ENCODE measurements around the gene CDYL2. TPM values are rescaled to one million over a fixed set of nuclear protein-coding genes. Genes with fewer than 3 reads are reported as not detected.

Gene CDYL2
- total RNA-seq, 1 experiment from 2014 or later, result 8.2 TPM

DNA sequence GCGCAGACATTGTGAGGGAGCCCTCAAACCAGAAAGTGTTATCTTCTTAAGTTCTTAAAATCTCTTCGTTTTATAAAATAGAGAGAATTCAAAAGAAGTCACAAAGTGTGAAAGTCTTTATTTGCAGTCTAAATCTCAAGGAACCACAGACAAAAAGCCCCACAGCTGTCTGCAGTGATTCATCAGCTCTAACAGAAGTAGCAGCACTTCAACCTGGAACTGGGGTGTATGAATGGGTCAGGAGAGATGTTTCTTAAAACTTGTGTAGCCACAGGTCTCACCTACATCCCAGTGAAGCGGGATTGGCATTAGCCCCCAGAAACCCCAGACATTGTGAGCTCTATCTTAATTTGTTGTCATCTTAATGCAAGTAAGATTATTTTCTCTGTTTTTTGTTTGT is 61.1 kb downstream of the CDYL2 start (continued):
- TF ChIP-seq, protein P1, sequence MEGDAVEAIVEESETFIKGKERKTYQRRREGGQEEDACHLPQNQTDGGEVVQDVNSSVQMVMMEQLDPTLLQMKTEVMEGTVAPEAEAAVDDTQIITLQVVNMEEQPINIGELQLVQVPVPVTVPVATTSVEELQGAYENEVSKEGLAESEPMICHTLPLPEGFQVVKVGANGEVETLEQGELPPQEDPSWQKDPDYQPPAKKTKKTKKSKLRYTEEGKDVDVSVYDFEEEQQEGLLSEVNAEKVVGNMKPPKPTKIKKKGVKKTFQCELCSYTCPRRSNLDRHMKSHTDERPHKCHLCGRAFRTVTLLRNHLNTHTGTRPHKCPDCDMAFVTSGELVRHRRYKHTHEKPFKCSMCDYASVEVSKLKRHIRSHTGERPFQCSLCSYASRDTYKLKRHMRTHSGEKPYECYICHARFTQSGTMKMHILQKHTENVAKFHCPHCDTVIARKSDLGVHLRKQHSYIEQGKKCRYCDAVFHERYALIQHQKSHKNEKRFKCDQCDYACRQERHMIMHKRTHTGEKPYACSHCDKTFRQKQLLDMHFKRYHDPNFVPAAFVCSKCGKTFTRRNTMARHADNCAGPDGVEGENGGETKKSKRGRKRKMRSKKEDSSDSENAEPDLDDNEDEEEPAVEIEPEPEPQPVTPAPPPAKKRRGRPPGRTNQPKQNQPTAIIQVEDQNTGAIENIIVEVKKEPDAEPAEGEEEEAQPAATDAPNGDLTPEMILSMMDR (IDR thresholded peaks at IDR 0.05), result no peak
- TF ChIP-seq JUN (CRISPR knock-in tag; IDR thresholded peaks at IDR 0.05), result no peak
- TF ChIP-seq IRF2 (CRISPR knock-in tag; IDR thresholded peaks at IDR 0.05; ENCODE audit: borderline replicate concordance, low read depth), result no peak
- no peak for TF ChIP-seq RORB (CRISPR knock-in tag; IDR thresholded peaks at IDR 0.05)
- TF ChIP-seq GTF2I (CRISPR knock-in tag; conservative IDR thresholded peaks at IDR 0.05), result no peak
- no peak for TF ChIP-seq GABPB1 (CRISPR knock-in tag; IDR thresholded peaks at IDR 0.05)
- TF ChIP-seq, protein P2, sequence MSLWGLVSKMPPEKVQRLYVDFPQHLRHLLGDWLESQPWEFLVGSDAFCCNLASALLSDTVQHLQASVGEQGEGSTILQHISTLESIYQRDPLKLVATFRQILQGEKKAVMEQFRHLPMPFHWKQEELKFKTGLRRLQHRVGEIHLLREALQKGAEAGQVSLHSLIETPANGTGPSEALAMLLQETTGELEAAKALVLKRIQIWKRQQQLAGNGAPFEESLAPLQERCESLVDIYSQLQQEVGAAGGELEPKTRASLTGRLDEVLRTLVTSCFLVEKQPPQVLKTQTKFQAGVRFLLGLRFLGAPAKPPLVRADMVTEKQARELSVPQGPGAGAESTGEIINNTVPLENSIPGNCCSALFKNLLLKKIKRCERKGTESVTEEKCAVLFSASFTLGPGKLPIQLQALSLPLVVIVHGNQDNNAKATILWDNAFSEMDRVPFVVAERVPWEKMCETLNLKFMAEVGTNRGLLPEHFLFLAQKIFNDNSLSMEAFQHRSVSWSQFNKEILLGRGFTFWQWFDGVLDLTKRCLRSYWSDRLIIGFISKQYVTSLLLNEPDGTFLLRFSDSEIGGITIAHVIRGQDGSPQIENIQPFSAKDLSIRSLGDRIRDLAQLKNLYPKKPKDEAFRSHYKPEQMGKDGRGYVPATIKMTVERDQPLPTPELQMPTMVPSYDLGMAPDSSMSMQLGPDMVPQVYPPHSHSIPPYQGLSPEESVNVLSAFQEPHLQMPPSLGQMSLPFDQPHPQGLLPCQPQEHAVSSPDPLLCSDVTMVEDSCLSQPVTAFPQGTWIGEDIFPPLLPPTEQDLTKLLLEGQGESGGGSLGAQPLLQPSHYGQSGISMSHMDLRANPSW (CRISPR knock-in tag; conservative IDR thresholded peaks at IDR 0.05; ENCODE audit: low read depth), result no peak

DNA sequence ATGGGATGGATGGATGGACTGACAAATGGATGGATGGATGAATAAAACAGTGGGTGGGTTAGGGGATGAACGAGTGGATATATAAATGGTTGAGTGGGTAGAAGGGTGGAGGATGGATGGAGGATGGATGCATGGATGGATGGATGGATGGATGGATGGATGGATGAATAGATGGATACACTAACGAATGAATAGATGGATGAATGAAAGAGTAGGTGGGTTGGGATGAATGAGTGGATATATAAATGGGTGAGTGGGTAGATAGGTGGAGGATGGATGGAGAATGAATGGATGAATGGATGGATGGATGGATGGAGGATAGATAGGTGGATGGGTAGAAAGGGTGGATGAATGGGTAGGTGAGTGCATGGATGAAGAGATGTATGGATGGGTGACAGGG is 62.1 kb downstream of the CDYL2 start:
- no peak overlapping the region for H3K27ac Mint-ChIP-seq
- peaks cover 37% of the 10 kb centered on the region for H3K9me3 Mint-ChIP-seq
- DNase-seq (ENCODE audit: low spot score) (no peak), ATAC-seq (no peak)
- H3K4me3 Mint-ChIP-seq, result no peak overlapping the region
- H3K4me1 Mint-ChIP-seq, result no peaks in the 10 kb centered on the region
- CTCF ChIA-PET, result no interaction called here
- H3K36me3 Mint-ChIP-seq, result peaks cover 12% of the 10 kb centered on the region
- no peaks in the 10 kb centered on the region for H3K27me3 Mint-ChIP-seq (ENCODE audit: low read depth)
- POLR2A ChIA-PET, result no interaction called here
- TF ChIP-seq ZBTB21 (CRISPR knock-in tag; IDR thresholded peaks at IDR 0.05; ENCODE audit: borderline replicate concordance) (no peak), ZNF671 (CRISPR knock-in tag; IDR thresholded peaks at IDR 0.05) (no peak), NFE2L1 (CRISPR knock-in tag; IDR thresholded peaks at IDR 0.05) (no peak), ZNF416 (CRISPR knock-in tag; IDR thresholded peaks at IDR 0.05) (no peak), TCF7 (CRISPR knock-in tag; IDR thresholded peaks at IDR 0.05; ENCODE audit: low read depth) (no peak), JUN (CRISPR knock-in tag; IDR thresholded peaks at IDR 0.05) (no peak)
- TF ChIP-seq, protein P3, sequence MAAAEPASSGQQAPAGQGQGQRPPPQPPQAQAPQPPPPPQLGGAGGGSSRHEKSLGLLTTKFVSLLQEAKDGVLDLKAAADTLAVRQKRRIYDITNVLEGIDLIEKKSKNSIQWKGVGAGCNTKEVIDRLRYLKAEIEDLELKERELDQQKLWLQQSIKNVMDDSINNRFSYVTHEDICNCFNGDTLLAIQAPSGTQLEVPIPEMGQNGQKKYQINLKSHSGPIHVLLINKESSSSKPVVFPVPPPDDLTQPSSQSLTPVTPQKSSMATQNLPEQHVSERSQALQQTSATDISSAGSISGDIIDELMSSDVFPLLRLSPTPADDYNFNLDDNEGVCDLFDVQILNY (CRISPR knock-in tag; IDR thresholded peaks at IDR 0.05), result no peak
- TF ChIP-seq, protein P4, sequence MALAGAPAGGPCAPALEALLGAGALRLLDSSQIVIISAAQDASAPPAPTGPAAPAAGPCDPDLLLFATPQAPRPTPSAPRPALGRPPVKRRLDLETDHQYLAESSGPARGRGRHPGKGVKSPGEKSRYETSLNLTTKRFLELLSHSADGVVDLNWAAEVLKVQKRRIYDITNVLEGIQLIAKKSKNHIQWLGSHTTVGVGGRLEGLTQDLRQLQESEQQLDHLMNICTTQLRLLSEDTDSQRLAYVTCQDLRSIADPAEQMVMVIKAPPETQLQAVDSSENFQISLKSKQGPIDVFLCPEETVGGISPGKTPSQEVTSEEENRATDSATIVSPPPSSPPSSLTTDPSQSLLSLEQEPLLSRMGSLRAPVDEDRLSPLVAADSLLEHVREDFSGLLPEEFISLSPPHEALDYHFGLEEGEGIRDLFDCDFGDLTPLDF (CRISPR knock-in tag; IDR thresholded peaks at IDR 0.05), result no peak
- TF ChIP-seq, protein P5, sequence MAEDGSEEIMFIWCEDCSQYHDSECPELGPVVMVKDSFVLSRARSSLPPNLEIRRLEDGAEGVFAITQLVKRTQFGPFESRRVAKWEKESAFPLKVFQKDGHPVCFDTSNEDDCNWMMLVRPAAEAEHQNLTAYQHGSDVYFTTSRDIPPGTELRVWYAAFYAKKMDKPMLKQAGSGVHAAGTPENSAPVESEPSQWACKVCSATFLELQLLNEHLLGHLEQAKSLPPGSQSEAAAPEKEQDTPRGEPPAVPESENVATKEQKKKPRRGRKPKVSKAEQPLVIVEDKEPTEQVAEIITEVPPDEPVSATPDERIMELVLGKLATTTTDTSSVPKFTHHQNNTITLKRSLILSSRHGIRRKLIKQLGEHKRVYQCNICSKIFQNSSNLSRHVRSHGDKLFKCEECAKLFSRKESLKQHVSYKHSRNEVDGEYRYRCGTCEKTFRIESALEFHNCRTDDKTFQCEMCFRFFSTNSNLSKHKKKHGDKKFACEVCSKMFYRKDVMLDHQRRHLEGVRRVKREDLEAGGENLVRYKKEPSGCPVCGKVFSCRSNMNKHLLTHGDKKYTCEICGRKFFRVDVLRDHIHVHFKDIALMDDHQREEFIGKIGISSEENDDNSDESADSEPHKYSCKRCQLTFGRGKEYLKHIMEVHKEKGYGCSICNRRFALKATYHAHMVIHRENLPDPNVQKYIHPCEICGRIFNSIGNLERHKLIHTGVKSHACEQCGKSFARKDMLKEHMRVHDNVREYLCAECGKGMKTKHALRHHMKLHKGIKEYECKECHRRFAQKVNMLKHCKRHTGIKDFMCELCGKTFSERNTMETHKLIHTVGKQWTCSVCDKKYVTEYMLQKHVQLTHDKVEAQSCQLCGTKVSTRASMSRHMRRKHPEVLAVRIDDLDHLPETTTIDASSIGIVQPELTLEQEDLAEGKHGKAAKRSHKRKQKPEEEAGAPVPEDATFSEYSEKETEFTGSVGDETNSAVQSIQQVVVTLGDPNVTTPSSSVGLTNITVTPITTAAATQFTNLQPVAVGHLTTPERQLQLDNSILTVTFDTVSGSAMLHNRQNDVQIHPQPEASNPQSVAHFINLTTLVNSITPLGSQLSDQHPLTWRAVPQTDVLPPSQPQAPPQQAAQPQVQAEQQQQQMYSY (CRISPR knock-in tag; IDR thresholded peaks at IDR 0.05), result no peak
- TF ChIP-seq, protein P6, sequence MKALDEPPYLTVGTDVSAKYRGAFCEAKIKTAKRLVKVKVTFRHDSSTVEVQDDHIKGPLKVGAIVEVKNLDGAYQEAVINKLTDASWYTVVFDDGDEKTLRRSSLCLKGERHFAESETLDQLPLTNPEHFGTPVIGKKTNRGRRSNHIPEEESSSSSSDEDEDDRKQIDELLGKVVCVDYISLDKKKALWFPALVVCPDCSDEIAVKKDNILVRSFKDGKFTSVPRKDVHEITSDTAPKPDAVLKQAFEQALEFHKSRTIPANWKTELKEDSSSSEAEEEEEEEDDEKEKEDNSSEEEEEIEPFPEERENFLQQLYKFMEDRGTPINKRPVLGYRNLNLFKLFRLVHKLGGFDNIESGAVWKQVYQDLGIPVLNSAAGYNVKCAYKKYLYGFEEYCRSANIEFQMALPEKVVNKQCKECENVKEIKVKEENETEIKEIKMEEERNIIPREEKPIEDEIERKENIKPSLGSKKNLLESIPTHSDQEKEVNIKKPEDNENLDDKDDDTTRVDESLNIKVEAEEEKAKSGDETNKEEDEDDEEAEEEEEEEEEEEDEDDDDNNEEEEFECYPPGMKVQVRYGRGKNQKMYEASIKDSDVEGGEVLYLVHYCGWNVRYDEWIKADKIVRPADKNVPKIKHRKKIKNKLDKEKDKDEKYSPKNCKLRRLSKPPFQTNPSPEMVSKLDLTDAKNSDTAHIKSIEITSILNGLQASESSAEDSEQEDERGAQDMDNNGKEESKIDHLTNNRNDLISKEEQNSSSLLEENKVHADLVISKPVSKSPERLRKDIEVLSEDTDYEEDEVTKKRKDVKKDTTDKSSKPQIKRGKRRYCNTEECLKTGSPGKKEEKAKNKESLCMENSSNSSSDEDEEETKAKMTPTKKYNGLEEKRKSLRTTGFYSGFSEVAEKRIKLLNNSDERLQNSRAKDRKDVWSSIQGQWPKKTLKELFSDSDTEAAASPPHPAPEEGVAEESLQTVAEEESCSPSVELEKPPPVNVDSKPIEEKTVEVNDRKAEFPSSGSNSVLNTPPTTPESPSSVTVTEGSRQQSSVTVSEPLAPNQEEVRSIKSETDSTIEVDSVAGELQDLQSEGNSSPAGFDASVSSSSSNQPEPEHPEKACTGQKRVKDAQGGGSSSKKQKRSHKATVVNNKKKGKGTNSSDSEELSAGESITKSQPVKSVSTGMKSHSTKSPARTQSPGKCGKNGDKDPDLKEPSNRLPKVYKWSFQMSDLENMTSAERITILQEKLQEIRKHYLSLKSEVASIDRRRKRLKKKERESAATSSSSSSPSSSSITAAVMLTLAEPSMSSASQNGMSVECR (CRISPR knock-in tag; IDR thresholded peaks at IDR 0.05; ENCODE audit: borderline replicate concordance), result no peak
- TF ChIP-seq, protein P7, sequence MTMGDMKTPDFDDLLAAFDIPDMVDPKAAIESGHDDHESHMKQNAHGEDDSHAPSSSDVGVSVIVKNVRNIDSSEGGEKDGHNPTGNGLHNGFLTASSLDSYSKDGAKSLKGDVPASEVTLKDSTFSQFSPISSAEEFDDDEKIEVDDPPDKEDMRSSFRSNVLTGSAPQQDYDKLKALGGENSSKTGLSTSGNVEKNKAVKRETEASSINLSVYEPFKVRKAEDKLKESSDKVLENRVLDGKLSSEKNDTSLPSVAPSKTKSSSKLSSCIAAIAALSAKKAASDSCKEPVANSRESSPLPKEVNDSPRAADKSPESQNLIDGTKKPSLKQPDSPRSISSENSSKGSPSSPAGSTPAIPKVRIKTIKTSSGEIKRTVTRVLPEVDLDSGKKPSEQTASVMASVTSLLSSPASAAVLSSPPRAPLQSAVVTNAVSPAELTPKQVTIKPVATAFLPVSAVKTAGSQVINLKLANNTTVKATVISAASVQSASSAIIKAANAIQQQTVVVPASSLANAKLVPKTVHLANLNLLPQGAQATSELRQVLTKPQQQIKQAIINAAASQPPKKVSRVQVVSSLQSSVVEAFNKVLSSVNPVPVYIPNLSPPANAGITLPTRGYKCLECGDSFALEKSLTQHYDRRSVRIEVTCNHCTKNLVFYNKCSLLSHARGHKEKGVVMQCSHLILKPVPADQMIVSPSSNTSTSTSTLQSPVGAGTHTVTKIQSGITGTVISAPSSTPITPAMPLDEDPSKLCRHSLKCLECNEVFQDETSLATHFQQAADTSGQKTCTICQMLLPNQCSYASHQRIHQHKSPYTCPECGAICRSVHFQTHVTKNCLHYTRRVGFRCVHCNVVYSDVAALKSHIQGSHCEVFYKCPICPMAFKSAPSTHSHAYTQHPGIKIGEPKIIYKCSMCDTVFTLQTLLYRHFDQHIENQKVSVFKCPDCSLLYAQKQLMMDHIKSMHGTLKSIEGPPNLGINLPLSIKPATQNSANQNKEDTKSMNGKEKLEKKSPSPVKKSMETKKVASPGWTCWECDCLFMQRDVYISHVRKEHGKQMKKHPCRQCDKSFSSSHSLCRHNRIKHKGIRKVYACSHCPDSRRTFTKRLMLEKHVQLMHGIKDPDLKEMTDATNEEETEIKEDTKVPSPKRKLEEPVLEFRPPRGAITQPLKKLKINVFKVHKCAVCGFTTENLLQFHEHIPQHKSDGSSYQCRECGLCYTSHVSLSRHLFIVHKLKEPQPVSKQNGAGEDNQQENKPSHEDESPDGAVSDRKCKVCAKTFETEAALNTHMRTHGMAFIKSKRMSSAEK (CRISPR knock-in tag; IDR thresholded peaks at IDR 0.05; ENCODE audit: borderline replicate concordance), result no peak
